Naive B cell (primary cell): ENCODE data around the gene MAST4. TPM values are rescaled to one million over a fixed set of nuclear protein-coding genes. Genes with fewer than 3 reads are reported as not detected.

ENCODE experiments used
- ATAC-seq, 2 donors: fragments of 150-1000 bp; cut with Tn5 transposase; 2 replicates each; pipeline ENCODE4 v1.10.0; 2021; ENCODE audit warnings: low read depth in 2 of 2, mild to moderate bottlenecking in 2 of 2, moderate library complexity in 2 of 2
- DNase-seq: peaks from one replicate; pipeline ENCODE4 v3.0.0; 2022
- H3K27ac Mint-ChIP-seq, 6 donors: one replicate each; pipeline ENCODE4 v1.8.0; 2020 to 2022; ENCODE audit warnings: mild to moderate bottlenecking in 6 of 6, mixed read lengths in 6 of 6, moderate library complexity in 5 of 6, inconsistent platforms in 2 of 6
- H3K27me3 Mint-ChIP-seq, 3 donors: one replicate each; pipeline ENCODE4 v1.8.0; 2021 to 2022; ENCODE audit warnings: mixed read lengths in 3 of 3, mild to moderate bottlenecking in 1 of 3
- H3K36me3 Mint-ChIP-seq, 2 donors: one replicate each; pipeline ENCODE4 v1.8.0; 2020 to 2022; ENCODE audit warnings: mixed read lengths in 2 of 2, inconsistent platforms in 1 of 2, mild to moderate bottlenecking in 1 of 2
- H3K4me1 Mint-ChIP-seq, 3 donors: one replicate each; pipeline ENCODE4 v1.8.0; 2020 to 2022; ENCODE audit warnings: mixed read lengths in 3 of 3, inconsistent platforms in 1 of 3, mild to moderate bottlenecking in 1 of 3, moderate library complexity in 1 of 3
- H3K4me3 Mint-ChIP-seq, 8 donors: one replicate each; pipeline ENCODE4 v1.8.0; 2020 to 2022; ENCODE audit warnings: mild to moderate bottlenecking in 8 of 8, mixed read lengths in 8 of 8, moderate library complexity in 8 of 8, inconsistent platforms in 2 of 8
- H3K9me3 Mint-ChIP-seq, 7 donors: one replicate each; pipeline ENCODE4 v1.8.0; 2020 to 2022; ENCODE audit warnings: mixed read lengths in 7 of 7, mild to moderate bottlenecking in 5 of 7, inconsistent platforms in 2 of 7, moderate library complexity in 1 of 7
- polyA plus RNA-seq, 6 donors: library from polyadenylated mRNA; unstranded; fragments of 300-500 nt; fragmentation: Illumina TruSeq; gene quantifications; one replicate each; pipeline ENCODE4 v1.2.3, GENCODE V29; 2021; ENCODE audit warnings: low read depth in 6 of 6

MAST4 gene
- polyA plus RNA-seq, 6 donors from 2014 or later: 0.17 to 2.3 (median 1.3) TPM

DNA sequence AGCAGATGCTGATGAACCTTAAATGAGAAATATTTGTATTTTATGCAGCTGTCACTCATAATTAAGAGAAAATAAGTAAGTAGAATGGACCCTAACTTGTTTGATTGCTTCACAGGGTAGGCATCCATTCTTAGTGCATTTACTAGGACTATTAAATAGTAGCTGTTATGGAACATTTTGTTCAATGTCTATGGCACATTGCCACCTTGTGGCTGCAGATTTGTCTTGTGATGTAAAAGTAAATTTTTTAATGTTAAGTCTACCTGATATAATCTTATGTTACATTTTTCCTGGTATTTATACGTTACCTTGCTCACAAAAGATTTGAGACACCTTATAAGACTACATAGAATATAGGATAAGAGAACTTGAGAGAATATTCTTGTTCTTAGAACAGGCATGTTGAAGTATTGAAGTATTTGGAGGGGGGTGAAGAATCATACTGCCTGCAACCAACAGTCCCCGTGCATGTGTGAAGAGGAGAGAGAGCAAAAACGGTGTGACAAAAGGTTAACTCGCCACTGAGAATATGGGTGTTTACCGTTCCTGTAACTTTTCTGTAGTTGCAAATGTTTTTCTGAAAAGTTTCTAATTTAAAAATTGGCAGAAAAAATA lies 161.1 kb downstream of the MAST4 start:
- DNase-seq: peak; percentile 8
- Mint-ChIP-seq H3K27me3 (peaks cover 9 to 21% (median 10%) of the 10 kb centered on the region in 3 donors), H3K4me3 (no peak overlapping the region), H3K36me3 (no peaks in the 10 kb centered on the region), H3K27ac (no peak overlapping the region), H3K4me1 (peaks cover 0 to 10% (median 3%) of the 10 kb centered on the region in 3 donors), H3K9me3 (no peaks in the 10 kb centered on the region)
- peak in 1 of 2 donors; percentile 44 for ATAC-seq

DNA sequence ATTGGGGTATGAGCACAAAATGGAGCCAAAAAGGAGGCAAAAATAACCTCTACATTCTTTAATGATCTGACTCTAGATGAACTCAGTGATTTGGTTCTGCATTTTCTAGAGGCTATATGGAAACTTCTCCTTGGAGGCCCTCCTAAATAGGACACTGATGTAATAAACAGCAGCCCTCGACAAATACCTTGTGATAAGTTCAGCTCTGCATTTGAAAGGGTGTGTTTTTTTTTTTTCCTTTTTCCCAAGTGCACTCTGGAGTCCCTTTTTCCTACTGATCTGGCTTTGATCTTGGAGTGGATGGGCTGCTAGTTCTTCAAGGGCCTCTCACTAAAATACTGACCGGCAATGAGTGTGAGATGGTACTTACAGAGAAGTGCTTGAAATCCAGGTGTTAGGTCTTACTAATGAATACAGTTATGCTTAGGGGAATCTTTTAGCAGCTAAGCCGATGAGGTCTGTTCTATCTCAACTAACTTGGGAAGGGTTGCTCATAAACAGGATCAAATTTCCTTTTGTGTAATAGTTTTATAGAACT lies 161.7 kb downstream of the MAST4 start:
- Mint-ChIP-seq H3K4me3 (no peak overlapping the region), H3K27ac (no peak overlapping the region), H3K36me3 (no peaks in the 10 kb centered on the region), H3K27me3 (peaks cover 9 to 21% (median 10%) of the 10 kb centered on the region in 3 donors), H3K4me1 (peaks cover 0 to 10% (median 3%) of the 10 kb centered on the region in 3 donors), H3K9me3 (no peaks in the 10 kb centered on the region)
- DNase-seq (no peak), ATAC-seq (no peak)

- no peak for ATAC-seq
- DNase-seq: no peak
- Mint-ChIP-seq H3K27ac (peak overlapping the region in 1 of 6 donors; percentile 77), H3K36me3 (no peaks in the 10 kb centered on the region), H3K27me3 (peaks cover 0 to 11% (median 0%) of the 10 kb centered on the region in 3 donors), H3K4me1 (no peaks in the 10 kb centered on the region), H3K4me3 (no peak overlapping the region), H3K9me3 (peaks cover 0 to 2% (median 0%) of the 10 kb centered on the region in 7 donors)
Observed at GRCh38 chr5:66769030-66769733, 173.0 kb downstream of the MAST4 start.

GRCh38 chr5:66769839-66770617 lies 173.8 kb downstream of the MAST4 start:
- no peak overlapping the region for H3K27ac Mint-ChIP-seq
- DNase-seq (no peak), ATAC-seq (no peak)
- peaks cover 0 to 2% (median 0%) of the 10 kb centered on the region in 7 donors for H3K9me3 Mint-ChIP-seq
- H3K4me1 Mint-ChIP-seq: no peaks in the 10 kb centered on the region
- no peaks in the 10 kb centered on the region for H3K36me3 Mint-ChIP-seq
- peaks cover 0 to 11% (median 0%) of the 10 kb centered on the region in 3 donors for H3K27me3 Mint-ChIP-seq
- no peak overlapping the region for H3K4me3 Mint-ChIP-seq

DNA sequence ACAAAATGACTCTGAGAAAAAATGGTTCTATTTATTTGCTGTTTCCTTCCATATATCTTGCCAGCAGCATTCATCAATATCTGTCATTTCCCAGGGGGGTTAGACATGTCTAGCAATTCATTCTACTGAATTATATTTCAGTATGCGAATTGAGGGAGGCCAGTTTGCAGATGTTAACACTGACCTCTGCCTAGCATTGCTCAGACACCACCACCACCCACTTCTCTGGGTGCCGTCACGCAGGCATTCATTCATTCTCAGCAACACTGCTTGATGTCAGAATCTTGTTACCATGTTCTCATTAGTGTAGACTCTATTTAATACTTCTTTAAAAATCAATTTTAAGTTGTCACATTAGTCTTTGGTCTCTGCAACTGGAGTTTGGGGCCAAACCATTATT lies 181.7 kb downstream of the MAST4 start:
- peaks cover 0 to 10% (median 8%) of the 10 kb centered on the region in 3 donors for H3K27me3 Mint-ChIP-seq
- DNase-seq (no peak), ATAC-seq (no peak)
- no peak overlapping the region for H3K4me3 Mint-ChIP-seq
- peaks cover 0 to 6% (median 0%) of the 10 kb centered on the region in 7 donors for H3K9me3 Mint-ChIP-seq
- H3K27ac Mint-ChIP-seq: no peak overlapping the region
- H3K36me3 Mint-ChIP-seq: no peaks in the 10 kb centered on the region
- H3K4me1 Mint-ChIP-seq: no peaks in the 10 kb centered on the region

DNA sequence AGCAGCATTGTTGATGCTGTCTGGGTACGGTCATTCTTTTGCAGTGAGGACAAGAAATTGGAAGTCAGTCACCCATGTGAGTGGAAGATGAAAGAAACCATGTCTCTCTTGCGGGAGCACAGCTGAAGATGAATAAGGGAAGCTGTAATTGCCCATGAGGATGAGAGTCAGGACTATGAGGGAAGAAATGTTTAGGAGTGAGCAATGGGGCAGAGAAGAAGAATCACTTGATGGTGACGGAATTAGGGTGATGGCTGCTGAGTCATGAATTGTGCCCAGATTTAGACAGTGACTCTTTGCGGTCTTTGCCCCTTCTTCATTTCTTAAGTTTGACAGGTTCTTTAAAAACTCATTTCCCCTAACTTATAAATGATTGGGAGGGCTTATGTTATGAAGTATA lies 183.3 kb downstream of the MAST4 start:
- Mint-ChIP-seq H3K27me3 (peaks cover 0 to 10% (median 8%) of the 10 kb centered on the region in 3 donors), H3K9me3 (peaks cover 0 to 6% (median 0%) of the 10 kb centered on the region in 7 donors), H3K36me3 (no peaks in the 10 kb centered on the region), H3K27ac (no peak overlapping the region), H3K4me3 (no peak overlapping the region), H3K4me1 (no peaks in the 10 kb centered on the region)
- no peak for ATAC-seq
- no peak for DNase-seq

DNA sequence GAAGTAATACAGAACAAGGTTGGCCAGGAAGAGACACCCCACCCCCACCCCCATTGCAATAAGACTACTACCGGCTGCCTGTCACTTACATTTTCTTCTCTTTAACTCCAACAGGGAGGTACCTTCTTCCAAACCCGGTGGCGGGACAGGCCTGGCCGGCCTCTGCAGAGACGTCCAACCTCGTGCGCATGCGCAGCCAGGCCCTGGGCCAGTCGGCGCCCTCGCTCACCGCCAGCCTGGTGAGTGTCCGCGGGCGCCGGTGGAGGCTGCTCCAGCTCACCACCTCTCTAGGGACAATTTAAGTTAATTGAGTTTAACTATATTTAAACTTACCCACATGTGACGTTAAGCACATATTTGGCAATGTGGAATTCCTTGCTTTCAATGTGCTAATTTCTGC lies 192.4 kb downstream of the MAST4 start:
- Mint-ChIP-seq H3K27ac (peak overlapping the region in 1 of 6 donors; percentile 36), H3K4me3 (no peak overlapping the region), H3K9me3 (no peaks in the 10 kb centered on the region), H3K27me3 (peaks cover 0 to 1% (median 0%) of the 10 kb centered on the region in 3 donors), H3K4me1 (no peaks in the 10 kb centered on the region), H3K36me3 (no peaks in the 10 kb centered on the region)
- DNase-seq (no peak), ATAC-seq (no peak)

DNA sequence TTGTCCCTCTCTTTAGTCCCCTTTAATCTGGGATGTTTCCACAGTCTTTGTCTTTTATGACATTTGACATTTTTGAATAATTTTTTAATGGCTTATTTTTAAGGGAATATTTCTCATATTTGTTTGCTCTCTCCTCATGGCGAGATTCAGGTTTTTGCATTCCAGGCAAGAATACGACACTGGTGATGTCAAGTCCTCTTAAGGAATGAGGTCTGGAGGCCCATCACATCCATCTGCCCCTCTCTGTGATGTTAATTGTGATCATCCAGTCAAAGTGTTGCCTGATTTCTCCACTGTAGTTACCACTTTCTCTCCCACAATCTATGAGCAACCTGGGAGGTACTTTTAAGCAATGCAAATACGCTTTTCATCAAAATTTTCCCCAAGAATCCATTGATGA lies 193.2 kb downstream of the MAST4 start:
- Mint-ChIP-seq H3K4me3 (no peak overlapping the region), H3K27ac (no peak overlapping the region), H3K4me1 (no peaks in the 10 kb centered on the region), H3K36me3 (no peaks in the 10 kb centered on the region), H3K9me3 (no peaks in the 10 kb centered on the region), H3K27me3 (peaks cover 0 to 7% (median 0%) of the 10 kb centered on the region in 3 donors)
- no peak for ATAC-seq
- no peak for DNase-seq

DNA sequence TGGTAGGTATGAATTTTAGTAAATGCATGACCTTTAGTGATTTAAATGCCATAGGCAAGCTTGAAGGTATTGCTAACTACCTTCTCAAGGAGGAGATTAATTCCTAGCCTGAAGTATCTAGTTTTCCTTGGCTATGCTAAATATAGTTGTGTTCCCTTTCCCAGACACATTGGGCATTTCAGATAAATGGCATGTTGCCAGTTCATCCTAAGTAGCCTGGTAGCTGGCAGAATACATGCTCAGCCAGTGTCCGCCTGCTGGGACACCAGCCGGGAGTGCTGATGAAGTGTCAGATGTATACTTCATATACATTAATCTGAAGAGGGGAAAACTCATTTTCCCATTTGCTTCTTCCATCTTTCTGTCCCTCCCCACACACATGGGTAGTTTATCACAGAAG lies 196.9 kb downstream of the MAST4 start:
- no peaks in the 10 kb centered on the region for H3K36me3 Mint-ChIP-seq
- DNase-seq: no peak
- H3K27ac Mint-ChIP-seq: peak overlapping the region in 1 of 6 donors; percentile 16
- H3K4me3 Mint-ChIP-seq: no peak overlapping the region
- H3K4me1 Mint-ChIP-seq: no peaks in the 10 kb centered on the region
- ATAC-seq: no peak
- peaks cover 0 to 11% (median 0%) of the 10 kb centered on the region in 3 donors for H3K27me3 Mint-ChIP-seq
- no peaks in the 10 kb centered on the region for H3K9me3 Mint-ChIP-seq

DNA sequence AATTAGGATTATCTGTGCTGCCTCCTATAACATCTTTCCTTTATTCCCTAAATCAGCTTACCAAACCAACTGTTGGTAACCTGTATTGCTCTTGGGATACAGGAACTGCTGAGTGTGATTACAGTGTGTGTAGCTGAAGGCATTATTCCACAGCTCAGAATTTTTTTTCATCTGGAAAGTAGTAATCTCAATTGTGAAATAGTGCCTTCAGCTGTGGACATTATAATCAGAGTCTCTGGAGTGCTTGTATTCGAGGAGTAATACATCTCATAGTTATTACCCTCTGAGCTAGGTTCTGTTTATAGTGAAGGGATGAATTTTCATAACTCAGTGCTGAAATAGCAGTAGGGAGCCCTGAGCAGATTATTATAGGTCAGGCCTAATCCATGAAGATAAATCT lies 199.5 kb downstream of the MAST4 start:
- ATAC-seq (no peak), DNase-seq (no peak)
- Mint-ChIP-seq H3K36me3 (no peaks in the 10 kb centered on the region), H3K9me3 (no peaks in the 10 kb centered on the region), H3K27me3 (peaks cover 0 to 13% (median 11%) of the 10 kb centered on the region in 3 donors), H3K4me1 (no peaks in the 10 kb centered on the region), H3K27ac (no peak overlapping the region), H3K4me3 (no peak overlapping the region)

- H3K27ac Mint-ChIP-seq: no peak overlapping the region
- H3K4me3 Mint-ChIP-seq: no peak overlapping the region
- peaks cover 0 to 13% (median 11%) of the 10 kb centered on the region in 3 donors for H3K27me3 Mint-ChIP-seq
- H3K9me3 Mint-ChIP-seq: no peaks in the 10 kb centered on the region
- DNase-seq (no peak), ATAC-seq (no peak)
- H3K4me1 Mint-ChIP-seq: no peaks in the 10 kb centered on the region
- H3K36me3 Mint-ChIP-seq: no peaks in the 10 kb centered on the region
Observed at GRCh38 chr5:66796305-66797292, 200.4 kb downstream of the MAST4 start.

GRCh38 chr5:66802941-66803340 lies 206.7 kb downstream of the MAST4 start:
- H3K27ac Mint-ChIP-seq: no peak overlapping the region
- DNase-seq (no peak), ATAC-seq (no peak)
- H3K4me1 Mint-ChIP-seq: no peaks in the 10 kb centered on the region
- no peak overlapping the region for H3K4me3 Mint-ChIP-seq
- H3K36me3 Mint-ChIP-seq: no peaks in the 10 kb centered on the region
- H3K9me3 Mint-ChIP-seq: no peaks in the 10 kb centered on the region
- H3K27me3 Mint-ChIP-seq: peaks cover 15 to 23% (median 17%) of the 10 kb centered on the region in 3 donors
